ENCODE data around the gene FREM1. TPM values are rescaled to one million over a fixed set of nuclear protein-coding genes. Genes with fewer than 3 reads are reported as not detected.

Gene FREM1
- total and polyA plus RNA-seq, 2 of the 13 experiments (the other 11 are each of a cell fraction or from before 2014, with no cell fraction given): 64.3 to 202 TPM

DNA sequence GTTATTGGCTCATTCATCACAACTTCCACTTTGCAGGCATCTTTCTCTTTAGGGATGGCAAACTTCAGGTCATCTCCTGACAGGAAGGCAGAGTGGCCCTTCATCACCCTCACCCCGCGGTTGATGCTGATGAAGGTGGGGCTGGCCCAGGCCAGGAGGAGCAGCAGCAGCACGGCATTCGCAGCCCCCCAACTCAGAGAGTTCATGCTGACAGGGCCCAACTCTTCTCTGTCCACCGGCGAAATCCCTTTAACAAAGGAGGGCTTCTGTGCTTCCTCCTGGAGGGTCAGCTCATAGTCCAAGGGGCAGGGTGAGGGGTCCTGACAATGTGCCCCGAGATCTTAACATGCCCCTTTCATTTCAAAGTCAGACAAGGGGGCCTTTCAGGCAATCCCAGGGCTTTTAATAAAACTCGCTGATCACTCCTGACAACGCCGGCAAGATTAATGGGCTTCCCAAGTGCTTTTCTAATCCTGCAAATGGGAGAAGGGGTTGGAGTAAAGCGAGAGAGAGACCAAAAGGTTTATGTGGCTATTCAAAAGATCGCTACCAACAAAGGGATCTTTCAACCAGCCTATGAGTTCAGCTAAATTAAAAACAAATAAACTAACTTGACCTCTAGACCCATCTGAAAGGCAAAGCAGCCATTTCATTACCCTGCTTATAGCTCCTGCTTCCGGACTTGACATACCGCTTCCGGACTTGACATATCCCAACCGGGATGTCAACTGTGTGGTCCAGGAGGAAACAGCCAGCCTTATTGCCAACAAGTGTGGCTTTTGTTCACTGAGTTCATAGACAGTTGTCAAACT, 41.2 kb downstream of the FREM1 start:
- WGBS (ENCODE audit: low lambda C conversion rate): 0% methylated on average over 12 of the region's 16 CpGs
- ATAC-seq: peak; percentile 95
- Histone ChIP-seq H3K36me3 (replicated peaks in 1 of 2; ENCODE audit: control insufficient read depth in 1 of 2, insufficient read depth in 2 of 2, low read length in 2 of 2) (peaks cover under 1% of the 10 kb centered on the region in 2 experiments; a peak in 3 of 5 replicates), H3K9ac (ENCODE audit: insufficient read depth, low read depth, low read length) (peak overlapping the region; percentile 97), H3K9me3 (ENCODE audit: low read length) (no peaks in the 10 kb centered on the region), H2AFZ (ENCODE audit: low read length) (no peak overlapping the region), H3K27ac (ENCODE audit: extremely low read length, insufficient read depth, low read length) (peak overlapping the region; percentile 98), H3K4me1 (ENCODE audit: insufficient read depth, low read length) (peaks cover 28% of the 10 kb centered on the region), H3K4me3 (replicated peaks in 1 of 3; ENCODE audit: insufficient read depth in 1 of 3, low read depth in 2 of 3, low read length in 3 of 3) (peak overlapping the region; percentile 76 to 97 (median 88)), H3K79me2 (ENCODE audit: insufficient read depth, low read length) (peaks cover 50% of the 10 kb centered on the region), H4K20me1 (ENCODE audit: insufficient read depth, low read length) (peaks cover 27% of the 10 kb centered on the region), H3K4me2 (ENCODE audit: low read depth, low read length) (peak overlapping the region; percentile 81), H3K27me3 (ENCODE audit: control insufficient read depth in 1 of 2, insufficient read depth in 2 of 2, low read length in 2 of 2) (no peaks in the 10 kb centered on the region; a peak in 3 of 5 replicates)
- DNase-seq (ENCODE audit: low spot score): peak; percentile 97
- ChIA-PET CTCF (ENCODE audit: low intra/inter-chr PET ratio, low total read pairs) (no interaction called here), POLR2A (interaction anchor here (0.6 to 1.7 kb wide), 5 partner anchors 11 to 93 kb away, joined by 3 to 12 read pairs (median 6); partner anchors contain the start of gene FREM1)
- in situ Hi-C loops (cut with HindIII; ENCODE audit: extremely low pct_ligation_motif_present, low pct_unique_long_range_greater_than_20kb) (loop anchor here (5.0 kb wide), 1 partner anchor 93 kb away; no protein-coding TSS in a partner anchor), intact Hi-C loops (cut with micrococcal nuclease; ENCODE audit: unreplicated experiment) (loop anchor here (1.0 to 10.0 kb wide), 5 partner anchors 41 to 268 kb away; partner anchors contain the start of gene FREM1)
- FAIRE-seq: peak; percentile 69
- no TSS peak for BruUV-seq (replicated peaks)
- TF ChIP-seq, protein P1, sequence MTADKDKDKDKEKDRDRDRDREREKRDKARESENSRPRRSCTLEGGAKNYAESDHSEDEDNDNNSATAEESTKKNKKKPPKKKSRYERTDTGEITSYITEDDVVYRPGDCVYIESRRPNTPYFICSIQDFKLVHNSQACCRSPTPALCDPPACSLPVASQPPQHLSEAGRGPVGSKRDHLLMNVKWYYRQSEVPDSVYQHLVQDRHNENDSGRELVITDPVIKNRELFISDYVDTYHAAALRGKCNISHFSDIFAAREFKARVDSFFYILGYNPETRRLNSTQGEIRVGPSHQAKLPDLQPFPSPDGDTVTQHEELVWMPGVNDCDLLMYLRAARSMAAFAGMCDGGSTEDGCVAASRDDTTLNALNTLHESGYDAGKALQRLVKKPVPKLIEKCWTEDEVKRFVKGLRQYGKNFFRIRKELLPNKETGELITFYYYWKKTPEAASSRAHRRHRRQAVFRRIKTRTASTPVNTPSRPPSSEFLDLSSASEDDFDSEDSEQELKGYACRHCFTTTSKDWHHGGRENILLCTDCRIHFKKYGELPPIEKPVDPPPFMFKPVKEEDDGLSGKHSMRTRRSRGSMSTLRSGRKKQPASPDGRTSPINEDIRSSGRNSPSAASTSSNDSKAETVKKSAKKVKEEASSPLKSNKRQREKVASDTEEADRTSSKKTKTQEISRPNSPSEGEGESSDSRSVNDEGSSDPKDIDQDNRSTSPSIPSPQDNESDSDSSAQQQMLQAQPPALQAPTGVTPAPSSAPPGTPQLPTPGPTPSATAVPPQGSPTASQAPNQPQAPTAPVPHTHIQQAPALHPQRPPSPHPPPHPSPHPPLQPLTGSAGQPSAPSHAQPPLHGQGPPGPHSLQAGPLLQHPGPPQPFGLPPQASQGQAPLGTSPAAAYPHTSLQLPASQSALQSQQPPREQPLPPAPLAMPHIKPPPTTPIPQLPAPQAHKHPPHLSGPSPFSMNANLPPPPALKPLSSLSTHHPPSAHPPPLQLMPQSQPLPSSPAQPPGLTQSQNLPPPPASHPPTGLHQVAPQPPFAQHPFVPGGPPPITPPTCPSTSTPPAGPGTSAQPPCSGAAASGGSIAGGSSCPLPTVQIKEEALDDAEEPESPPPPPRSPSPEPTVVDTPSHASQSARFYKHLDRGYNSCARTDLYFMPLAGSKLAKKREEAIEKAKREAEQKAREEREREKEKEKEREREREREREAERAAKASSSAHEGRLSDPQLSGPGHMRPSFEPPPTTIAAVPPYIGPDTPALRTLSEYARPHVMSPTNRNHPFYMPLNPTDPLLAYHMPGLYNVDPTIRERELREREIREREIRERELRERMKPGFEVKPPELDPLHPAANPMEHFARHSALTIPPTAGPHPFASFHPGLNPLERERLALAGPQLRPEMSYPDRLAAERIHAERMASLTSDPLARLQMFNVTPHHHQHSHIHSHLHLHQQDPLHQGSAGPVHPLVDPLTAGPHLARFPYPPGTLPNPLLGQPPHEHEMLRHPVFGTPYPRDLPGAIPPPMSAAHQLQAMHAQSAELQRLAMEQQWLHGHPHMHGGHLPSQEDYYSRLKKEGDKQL (CRISPR knock-in tag; IDR thresholded peaks at IDR 0.05; ENCODE audit: low read depth): 0 out of 2 replicates have a peak, but pooled peaks have one; percentile 6
- TF ChIP-seq MYPOP (CRISPR knock-in tag; IDR thresholded peaks at IDR 0.05) (no peak; the same call in 1 of the 2 replicates), FOXA3 (CRISPR knock-in tag; IDR thresholded peaks at IDR 0.05) (peak; percentile 88), HMG20A (CRISPR knock-in tag; IDR thresholded peaks at IDR 0.05; ENCODE audit: borderline replicate concordance) (peak; percentile 90; the same call in 1 of the 2 replicates), ZNF543 (CRISPR knock-in tag; IDR thresholded peaks at IDR 0.05) (no peak), GMEB2 (CRISPR knock-in tag; IDR thresholded peaks at IDR 0.05; ENCODE audit: low read depth) (no peak), SAFB2 (CRISPR knock-in tag; IDR thresholded peaks at IDR 0.05; ENCODE audit: borderline replicate concordance, low read depth) (no peak), ZNF329 (CRISPR knock-in tag; IDR thresholded peaks at IDR 0.05; ENCODE audit: low read depth) (no peak), SPEN (CRISPR knock-in tag; IDR thresholded peaks at IDR 0.05; ENCODE audit: low read depth) (peak; percentile 35; the same call in 1 of the 2 replicates), MIER3 (CRISPR knock-in tag; IDR thresholded peaks at IDR 0.05; ENCODE audit: borderline replicate concordance) (peak; percentile 65; the same call in 1 of the 2 replicates), ZNF136 (CRISPR knock-in tag; IDR thresholded peaks at IDR 0.05; ENCODE audit: low read depth) (0 out of 2 replicates have a peak, but pooled peaks have one; percentile 71), ZNF367 (CRISPR knock-in tag; IDR thresholded peaks at IDR 0.05; ENCODE audit: borderline replicate concordance) (no peak), TFDP1 (CRISPR knock-in tag; IDR thresholded peaks at IDR 0.05; ENCODE audit: borderline replicate concordance) (no peak)
